HS-27A (cell line): ENCODE measurements around the gene APBA2.

ENCODE experiments used
- DNase-seq: peaks from one replicate; pipeline ENCODE4 v3.0.0-alpha.2; 2012; ENCODE audit warnings: low read depth, missing footprints

APBA2 gene

GRCh38 chr15:28983432-28984311 lies 97.9 kb downstream of the APBA2 start:
- no peak for DNase-seq

GRCh38 chr15:28984421-28985315 lies 98.9 kb downstream of the APBA2 start:
- DNase-seq: no peak

GRCh38 chr15:28985316-28985645 lies 99.5 kb downstream of the APBA2 start:
- no peak for DNase-seq

DNA sequence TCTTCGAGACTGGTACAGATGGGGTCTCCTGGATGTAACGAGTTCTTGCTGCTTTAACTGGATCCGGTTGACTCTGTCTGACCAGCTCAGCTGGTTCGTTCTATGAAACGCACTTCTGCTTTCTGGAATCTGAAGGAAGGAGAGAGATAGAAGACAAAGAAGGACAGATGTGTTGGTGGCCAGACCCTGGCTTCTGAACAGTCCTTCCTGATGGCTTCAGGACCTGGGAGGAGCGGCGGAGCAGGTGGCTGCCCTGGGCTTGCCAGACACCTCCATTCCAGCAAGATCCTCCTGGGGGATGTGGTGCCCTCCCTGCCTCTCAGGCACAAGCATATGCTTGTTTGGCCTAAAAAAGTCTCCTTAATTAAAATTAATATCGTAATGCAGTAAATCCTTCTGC lies 99.9 kb downstream of the APBA2 start:
- DNase-seq: no peak

GRCh38 chr15:28986108-28986507 lies 100.3 kb downstream of the APBA2 start:
- no peak for DNase-seq

GRCh38 chr15:28986726-28987125 lies 101.0 kb downstream of the APBA2 start:
- DNase-seq: no peak

DNA sequence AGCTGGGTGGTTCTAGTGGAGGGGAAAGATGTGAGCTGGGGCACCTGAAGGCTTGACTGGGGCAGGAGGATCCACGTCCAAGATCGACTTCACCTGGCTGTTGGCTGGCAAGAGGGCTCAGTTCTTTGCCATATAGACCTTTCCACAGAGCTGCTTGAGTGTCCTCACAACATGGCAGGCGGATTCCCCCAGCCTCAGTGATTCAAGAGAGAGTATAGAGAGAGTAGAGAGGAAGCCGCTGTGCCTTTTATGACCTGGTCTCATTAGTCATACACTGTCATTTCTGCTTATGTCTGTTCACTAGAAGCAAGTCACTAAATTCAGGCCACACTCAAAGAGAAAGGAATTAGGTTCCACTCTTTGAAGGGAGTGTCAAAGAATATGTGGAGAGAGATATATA lies 101.6 kb downstream of the APBA2 start:
- no peak for DNase-seq

- DNase-seq: no peak
Observed at GRCh38 chr15:28989239-28989830, 103.6 kb downstream of the APBA2 start.

- DNase-seq: no peak
Observed at GRCh38 chr15:28989896-28990295, 104.1 kb downstream of the APBA2 start.

DNA sequence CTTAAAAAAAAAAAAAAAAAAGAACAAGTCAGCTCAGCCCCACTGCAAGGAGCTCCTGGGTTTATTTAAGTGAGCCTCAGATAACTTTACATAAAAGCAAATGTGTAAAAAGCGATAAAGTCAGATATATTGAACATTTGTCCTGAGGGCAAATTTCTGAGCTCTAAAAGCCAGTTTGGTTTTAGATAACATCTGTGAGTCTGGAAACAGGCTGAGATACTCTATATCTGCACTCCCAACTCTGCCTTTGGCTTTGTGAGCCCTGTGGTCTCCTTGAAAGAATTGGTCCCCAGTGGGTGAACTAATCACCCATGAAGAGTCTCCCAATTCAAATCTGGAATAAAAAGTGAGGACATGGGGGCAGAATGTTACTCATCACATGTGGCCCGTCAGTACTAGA lies 104.6 kb downstream of the APBA2 start:
- DNase-seq: no peak

GRCh38 chr15:28991236-28992171 lies 105.7 kb downstream of the APBA2 start:
- DNase-seq: no peak

- no peak for DNase-seq
Observed at GRCh38 chr15:28992336-28992864, 106.6 kb downstream of the APBA2 start.

DNA sequence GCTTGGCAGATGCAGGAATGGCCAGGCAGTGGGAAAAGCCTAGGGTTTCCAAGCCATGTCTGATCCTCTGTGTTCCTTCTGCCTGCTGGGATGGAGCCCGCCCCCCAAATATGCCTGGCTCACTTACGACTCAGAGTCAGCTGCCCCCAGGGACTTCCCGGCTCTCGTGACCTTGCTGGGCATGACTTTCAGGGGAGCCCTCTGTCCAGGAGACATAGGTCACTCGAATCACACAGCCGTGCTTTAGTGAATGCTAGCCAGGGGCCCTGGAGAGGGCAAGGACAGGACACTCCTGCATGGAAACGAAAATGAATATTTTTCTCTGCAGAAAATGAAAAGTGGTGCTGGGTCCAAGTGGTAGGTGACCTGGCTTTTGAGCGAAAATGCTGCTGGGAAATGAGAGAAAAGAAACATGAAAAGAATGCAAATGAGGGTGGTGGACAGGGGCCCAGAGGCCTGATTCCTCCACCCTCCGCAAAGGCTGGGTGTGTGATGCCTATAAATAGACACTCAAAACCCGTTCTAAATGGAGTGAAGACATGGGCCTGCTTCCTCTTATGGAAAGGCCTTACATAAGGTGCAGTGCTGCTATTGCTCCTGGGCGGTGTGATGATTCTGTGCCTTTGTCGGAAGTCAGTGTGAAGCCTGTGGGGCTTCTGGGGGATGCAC lies 107.4 kb downstream of the APBA2 start:
- DNase-seq: no peak

GRCh38 chr15:28993720-28994053 lies 107.9 kb downstream of the APBA2 start:
- no peak for DNase-seq

- DNase-seq: no peak
Observed at GRCh38 chr15:28994142-28994830, 108.5 kb downstream of the APBA2 start.

GRCh38 chr15:28994831-28995596 lies 109.2 kb downstream of the APBA2 start:
- no peak for DNase-seq

GRCh38 chr15:28995705-28996104 lies 109.9 kb downstream of the APBA2 start:
- DNase-seq: no peak

GRCh38 chr15:28996289-28996688 lies 110.5 kb downstream of the APBA2 start:
- no peak for DNase-seq

DNA sequence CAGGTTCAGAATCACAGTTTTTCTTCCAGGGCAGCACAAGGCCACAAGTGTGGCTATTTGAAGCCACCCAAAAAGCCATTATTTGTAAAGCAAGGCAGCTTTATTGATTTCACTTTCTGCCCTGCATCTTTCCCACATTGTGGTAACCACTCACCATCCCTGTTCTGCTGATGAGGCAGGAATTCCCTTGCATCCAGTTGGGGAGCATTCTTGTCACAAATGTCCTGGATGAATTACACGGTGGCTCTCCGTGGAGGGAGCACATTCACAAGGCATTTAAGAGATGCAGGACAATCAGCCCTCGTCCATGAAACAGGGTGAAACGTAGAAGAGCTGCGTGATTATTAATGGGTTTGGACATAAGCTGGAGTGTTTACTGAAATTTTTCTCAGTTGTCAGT lies 111.2 kb downstream of the APBA2 start:
- no peak for DNase-seq

DNA sequence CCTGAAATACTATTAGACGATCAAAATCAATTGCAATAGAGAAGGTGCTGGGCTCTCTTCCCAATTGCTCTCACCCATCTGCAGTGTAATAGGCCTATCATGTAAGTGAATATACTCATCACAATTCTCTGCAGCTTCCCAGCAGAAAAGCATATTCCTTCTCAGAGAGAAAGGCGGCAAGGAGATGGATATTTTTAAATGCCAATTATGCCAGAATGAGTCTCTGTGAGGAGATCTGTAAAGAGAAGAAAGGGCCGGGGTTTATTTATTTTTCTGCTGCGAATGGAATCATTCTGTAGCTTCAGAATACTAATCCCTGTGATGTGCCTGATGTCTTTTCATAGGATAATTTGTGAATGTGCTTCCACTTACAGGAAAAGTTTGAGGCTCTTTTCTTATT lies 112.0 kb downstream of the APBA2 start:
- no peak for DNase-seq
